Thymus (tissue), 11 donors: ENCODE measurements around the gene PDS5B. TPM values are rescaled to one million over a fixed set of nuclear protein-coding genes. Genes with fewer than 3 reads are reported as not detected.
A peak's percentile ranks its signal among the peaks of the same experiment; 100 is the strongest.

ENCODE experiments used
- DNase-seq, 9 donors: peaks; one replicate each; pipeline ENCODE4 v3.0.0-alpha.2; 2013; ENCODE audit warnings: low spot score in 9 of 9, low read depth in 6 of 9, missing footprints in 1 of 9
- H3K27ac ChIP-seq, 2 donors: one replicate each; pipeline ENCODE4 v1.5.1; 2013; ENCODE audit warnings: control low read depth in 1 of 2, low read depth in 1 of 2, low read length in 1 of 2, mild to moderate bottlenecking in 1 of 2, moderate library complexity in 1 of 2
- H3K27me3 ChIP-seq, 2 donors: one replicate each; pipeline ENCODE4 v1.5.1; 2013; ENCODE audit warnings: low read length in 1 of 2; ENCODE audit not compliant: control insufficient read depth in 2 of 2, insufficient read depth in 1 of 2
- H3K36me3 ChIP-seq, 2 donors: one replicate each; pipeline ENCODE4 v1.5.1; 2013; ENCODE audit warnings: low read length in 1 of 2, mild to moderate bottlenecking in 1 of 2, moderate library complexity in 1 of 2; ENCODE audit not compliant: control insufficient read depth in 2 of 2, insufficient read depth in 2 of 2
- H3K4me1 ChIP-seq, 2 donors: one replicate each; pipeline ENCODE4 v1.5.1; 2013; ENCODE audit warnings: low read length in 2 of 2; ENCODE audit not compliant: control insufficient read depth in 2 of 2, insufficient read depth in 2 of 2
- H3K4me3 ChIP-seq, 2 donors: one replicate each; pipeline ENCODE4 v1.5.1; 2013; ENCODE audit warnings: low read length in 2 of 2, control low read depth in 1 of 2, mild to moderate bottlenecking in 1 of 2
- H3K9me3 ChIP-seq, 2 donors: one replicate each; pipeline ENCODE4 v1.5.1; 2013; ENCODE audit warnings: low read length in 1 of 2, mild to moderate bottlenecking in 1 of 2; ENCODE audit not compliant: control insufficient read depth in 2 of 2, insufficient read depth in 1 of 2
- WGBS: extraction: QIAGEN DNeasy Blood & Tissue Kit; methylation state at CpG from one replicate; pipeline ENCODE4 v1.1.7; 2013; 5-methylcytosine and 5-hydroxymethylcytosine counted together
- polyA plus RNA-seq: library from polyadenylated mRNA; stranded (reverse); fragments of 200-250 nt; gene quantifications from one replicate; pipeline ENCODE4 v1.2.3, GENCODE V29; 2013
- total RNA-seq: library from RNA; stranded (reverse); fragments of 120-200 nt; gene quantifications from one replicate; pipeline ENCODE4 v1.2.4, GENCODE V29; 2013
- donor health status: healthy.

Gene PDS5B
- total and polyA plus RNA-seq, 2 donors, result 12.8 to 37.2 TPM

GRCh38 chr13:32647926-32648325 is 61.7 kb downstream of the PDS5B start:
- peaks cover 2 to 6% of the 10 kb centered on the region in 2 donors for H3K4me1 ChIP-seq
- no peak overlapping the region for H3K27ac ChIP-seq
- H3K36me3 ChIP-seq, result peaks cover 0 to 5% of the 10 kb centered on the region in 2 donors
- 97% methylated on average over 1 of the region's 1 CpG for WGBS
- no peaks in the 10 kb centered on the region for H3K9me3 ChIP-seq
- no peaks in the 10 kb centered on the region for H3K27me3 ChIP-seq
- no peak overlapping the region for H3K4me3 ChIP-seq
- DNase-seq, result no peak

GRCh38 chr13:32650705-32651311 is 64.6 kb downstream of the PDS5B start:
- Histone ChIP-seq H3K4me3 (no peak overlapping the region), H3K9me3 (peaks cover 0 to 3% of the 10 kb centered on the region in 2 donors), H3K36me3 (peaks cover 0 to 8% of the 10 kb centered on the region in 2 donors), H3K4me1 (peaks cover 2 to 5% of the 10 kb centered on the region in 2 donors), H3K27ac (no peak overlapping the region), H3K27me3 (no peaks in the 10 kb centered on the region)
- DNase-seq, result peak in 8 of 9 donors; percentile 36 to 78 (median 48)
- 35% methylated on average over 3 of the region's 3 CpGs for WGBS

- no peak for DNase-seq
- Histone ChIP-seq H3K27me3 (no peaks in the 10 kb centered on the region), H3K9me3 (peaks cover 0 to 3% of the 10 kb centered on the region in 2 donors), H3K36me3 (peaks cover 7 to 24% of the 10 kb centered on the region in 2 donors), H3K27ac (no peak overlapping the region), H3K4me1 (no peaks in the 10 kb centered on the region), H3K4me3 (no peak overlapping the region)
- WGBS, result 99% methylated on average over 3 of the region's 3 CpGs
These were observed 71.1 kb downstream of the PDS5B start for GRCh38 chr13:32657309-32657708.

- Histone ChIP-seq H3K4me3 (no peak overlapping the region), H3K27ac (no peak overlapping the region)
- 97% methylated on average over 1 of the region's 1 CpG for WGBS
These were observed 73.5 kb downstream of the PDS5B start for GRCh38 chr13:32659736-32660135.

GRCh38 chr13:32660227-32660626 is 74.0 kb downstream of the PDS5B start:
- 97% methylated on average over 2 of the region's 2 CpGs for WGBS
- DNase-seq, result no peak
- Histone ChIP-seq H3K4me1 (no peaks in the 10 kb centered on the region), H3K27ac (no peak overlapping the region), H3K36me3 (peaks cover 7 to 17% of the 10 kb centered on the region in 2 donors), H3K27me3 (no peaks in the 10 kb centered on the region), H3K4me3 (no peak overlapping the region), H3K9me3 (peaks cover 0 to 3% of the 10 kb centered on the region in 2 donors)

More at GRCh38 chr13:32659736-32660135, 73.5 kb downstream of the PDS5B start:
- Histone ChIP-seq H3K27me3 (no peaks in the 10 kb centered on the region), H3K4me1 (no peaks in the 10 kb centered on the region), H3K36me3 (peaks cover 7 to 17% of the 10 kb centered on the region in 2 donors), H3K9me3 (peaks cover 0 to 3% of the 10 kb centered on the region in 2 donors)
- DNase-seq, result no peak

GRCh38 chr13:32661685-32662084 is 75.4 kb downstream of the PDS5B start:
- Histone ChIP-seq H3K4me3 (no peak overlapping the region), H3K9me3 (no peaks in the 10 kb centered on the region), H3K36me3 (peaks cover 7 to 17% of the 10 kb centered on the region in 2 donors), H3K27me3 (no peaks in the 10 kb centered on the region), H3K27ac (no peak overlapping the region), H3K4me1 (no peaks in the 10 kb centered on the region)
- DNase-seq, result no peak

GRCh38 chr13:32663660-32664059 is 77.4 kb downstream of the PDS5B start:
- no peak overlapping the region for H3K4me3 ChIP-seq
- H3K27me3 ChIP-seq, result no peaks in the 10 kb centered on the region
- peaks cover 7 to 20% of the 10 kb centered on the region in 2 donors for H3K36me3 ChIP-seq
- no peak for DNase-seq
- no peaks in the 10 kb centered on the region for H3K9me3 ChIP-seq
- H3K4me1 ChIP-seq, result no peaks in the 10 kb centered on the region
- no peak overlapping the region for H3K27ac ChIP-seq

- DNase-seq, result no peak
- WGBS, result 91% methylated on average over 4 of the region's 4 CpGs
- Histone ChIP-seq H3K27ac (no peak overlapping the region), H3K27me3 (no peaks in the 10 kb centered on the region), H3K9me3 (no peaks in the 10 kb centered on the region), H3K4me1 (no peaks in the 10 kb centered on the region), H3K4me3 (no peak overlapping the region), H3K36me3 (peaks cover 0 to 3% of the 10 kb centered on the region in 2 donors)
These were observed 80.8 kb downstream of the PDS5B start for GRCh38 chr13:32666990-32667571.

- DNase-seq, result peak in 7 of 9 donors; percentile 10 to 73 (median 28)
- H3K27ac ChIP-seq, result no peak overlapping the region
- no peaks in the 10 kb centered on the region for H3K4me1 ChIP-seq
- H3K36me3 ChIP-seq, result peaks cover 4 to 14% of the 10 kb centered on the region in 2 donors
- no peaks in the 10 kb centered on the region for H3K27me3 ChIP-seq
- 91% methylated on average over 3 of the region's 3 CpGs for WGBS
- no peak overlapping the region for H3K4me3 ChIP-seq
- no peaks in the 10 kb centered on the region for H3K9me3 ChIP-seq
These were observed 82.9 kb downstream of the PDS5B start for GRCh38 chr13:32669030-32669646.
